ENCODE results near the gene TRIM10.

Gene TRIM10

DNA sequence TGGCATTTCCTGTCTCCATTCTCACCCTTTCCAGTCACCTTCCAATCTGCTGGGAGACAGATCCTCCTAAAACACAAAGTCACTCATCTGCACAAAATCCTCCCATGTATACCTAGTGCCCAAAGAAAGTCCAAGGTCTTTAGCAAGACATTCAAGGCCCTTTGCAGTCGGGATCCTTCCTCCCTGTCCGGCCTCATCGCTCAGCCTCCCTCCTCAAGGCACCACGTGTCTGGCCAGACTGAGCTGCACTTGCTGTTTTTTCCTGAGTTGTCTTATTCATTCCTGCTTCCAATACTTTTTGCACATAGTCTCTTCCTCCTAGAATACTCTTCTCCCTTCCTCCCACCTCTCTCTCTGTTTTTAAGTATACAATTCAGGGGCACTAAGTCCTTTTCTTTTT is 3.7 kb upstream of the TRIM10 start:
- no peaks in the 10 kb centered on the region for H3K4me1 Mint-ChIP-seq

DNA sequence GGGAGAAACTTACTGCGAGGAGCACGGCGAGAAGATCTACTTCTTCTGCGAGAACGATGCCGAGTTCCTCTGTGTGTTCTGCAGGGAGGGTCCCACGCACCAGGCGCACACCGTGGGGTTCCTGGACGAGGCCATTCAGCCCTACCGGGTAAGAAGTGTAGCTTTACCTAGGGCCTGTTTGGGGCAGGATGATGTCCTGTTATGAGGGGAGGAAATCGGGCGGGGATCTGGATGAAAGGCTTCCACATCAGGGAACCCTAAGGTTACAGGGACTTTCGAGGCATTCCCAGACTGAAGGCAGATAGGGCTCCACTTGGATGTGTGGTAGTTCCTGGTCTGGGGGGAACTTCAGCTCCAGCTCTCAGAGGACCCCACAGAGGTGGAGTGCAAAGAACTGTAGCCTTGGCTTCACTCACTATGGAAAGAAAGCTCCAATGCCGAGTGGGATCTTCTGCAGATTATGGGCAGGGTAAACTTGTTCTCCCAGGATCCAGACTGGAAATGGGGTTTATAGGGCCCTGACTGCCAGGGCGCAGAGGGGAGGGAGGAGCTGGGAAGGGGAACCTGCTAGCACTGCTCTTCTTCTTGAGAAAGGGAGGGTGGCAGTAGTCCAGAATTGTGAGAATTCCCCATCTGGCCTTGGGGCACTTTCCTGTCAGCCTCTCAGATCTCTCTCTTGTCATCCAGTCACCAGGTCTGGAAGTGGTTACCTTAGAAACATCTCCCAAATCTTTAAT is 3.1 kb upstream of the TRIM10 start:
- no peaks in the 10 kb centered on the region for H3K9me3 Mint-ChIP-seq
- H3K4me1 Mint-ChIP-seq: no peaks in the 10 kb centered on the region
- H3K27me3 Mint-ChIP-seq: peaks cover 30% of the 10 kb centered on the region
- DNase-seq (ENCODE audit: low spot score in 2 of 2): no peak
- ATAC-seq (ENCODE audit: low read depth): no peak
- no peak overlapping the region for H3K4me3 Mint-ChIP-seq
- H3K27ac Mint-ChIP-seq: no peak overlapping the region
- H3K36me3 Mint-ChIP-seq: no peaks in the 10 kb centered on the region

More for the DNA sequence above, 3.7 kb upstream of the TRIM10 start:
- ATAC-seq (ENCODE audit: low read depth) (no peak), DNase-seq (ENCODE audit: low spot score in 2 of 2) (no peak)
- Mint-ChIP-seq H3K9me3 (no peaks in the 10 kb centered on the region), H3K36me3 (no peaks in the 10 kb centered on the region), H3K4me3 (no peak overlapping the region), H3K27me3 (peaks cover 33% of the 10 kb centered on the region), H3K27ac (no peak overlapping the region)

DNA sequence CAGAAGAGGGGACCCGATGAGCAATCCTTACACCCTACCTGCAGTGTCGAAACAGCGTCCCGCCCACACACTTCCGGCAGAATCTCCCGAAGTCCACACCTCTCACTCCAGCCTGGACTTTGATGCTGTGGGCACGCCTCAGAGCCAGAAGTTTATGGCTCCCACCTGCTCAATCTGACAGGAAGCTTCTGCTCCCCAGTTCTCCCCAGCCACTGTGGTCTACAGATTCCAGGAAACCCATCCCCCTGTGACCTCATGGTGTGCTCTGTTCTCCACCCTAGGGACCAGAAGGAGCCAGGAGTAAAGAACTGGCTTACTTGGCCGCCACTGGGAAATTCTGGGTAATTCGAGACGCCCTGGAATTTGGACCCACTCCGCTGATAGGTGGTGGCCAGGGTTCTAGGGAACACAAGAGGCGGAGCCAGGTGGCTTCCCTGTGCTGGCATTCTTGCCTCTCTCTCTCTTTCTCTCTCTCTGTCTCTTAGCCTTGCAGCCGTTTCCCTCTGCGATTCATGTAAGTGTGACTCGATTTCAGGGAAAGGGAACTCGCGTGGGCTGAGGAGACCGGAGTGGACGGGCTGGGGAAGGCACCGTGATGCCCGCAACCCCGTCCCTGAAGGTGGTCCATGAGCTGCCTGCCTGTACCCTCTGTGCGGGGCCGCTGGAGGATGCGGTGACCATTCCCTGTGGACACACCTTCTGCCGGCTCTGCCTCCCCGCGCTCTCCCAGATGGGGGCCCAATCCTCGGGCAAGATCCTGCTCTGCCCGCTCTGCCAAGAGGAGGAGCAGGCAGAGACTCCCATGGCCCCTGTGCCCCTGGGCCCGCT is 2.3 kb upstream of the TRIM10 start, which contains the start of gene TRIM15:
Gene TRIM15, plus strand, starts transcription at position 457 of the 828 bp plus-strand sequence. Its CDS starts 139 bp downstream, at position 596.
- no peak within 1 kb of the TSS for H3K27ac Mint-ChIP-seq
- DNase-seq (ENCODE audit: low spot score in 2 of 2): no peak
- no peaks in the 10 kb centered on the region for H3K9me3 Mint-ChIP-seq
- H3K4me1 Mint-ChIP-seq: no peaks in the 10 kb centered on the region
- no peaks in the 10 kb centered on the region for H3K36me3 Mint-ChIP-seq
- no peak for ATAC-seq (ENCODE audit: low read depth)
- H3K4me3 Mint-ChIP-seq: no peak within 1 kb of the TSS
- peaks cover 27% of the 10 kb centered on the region for H3K27me3 Mint-ChIP-seq

DNA sequence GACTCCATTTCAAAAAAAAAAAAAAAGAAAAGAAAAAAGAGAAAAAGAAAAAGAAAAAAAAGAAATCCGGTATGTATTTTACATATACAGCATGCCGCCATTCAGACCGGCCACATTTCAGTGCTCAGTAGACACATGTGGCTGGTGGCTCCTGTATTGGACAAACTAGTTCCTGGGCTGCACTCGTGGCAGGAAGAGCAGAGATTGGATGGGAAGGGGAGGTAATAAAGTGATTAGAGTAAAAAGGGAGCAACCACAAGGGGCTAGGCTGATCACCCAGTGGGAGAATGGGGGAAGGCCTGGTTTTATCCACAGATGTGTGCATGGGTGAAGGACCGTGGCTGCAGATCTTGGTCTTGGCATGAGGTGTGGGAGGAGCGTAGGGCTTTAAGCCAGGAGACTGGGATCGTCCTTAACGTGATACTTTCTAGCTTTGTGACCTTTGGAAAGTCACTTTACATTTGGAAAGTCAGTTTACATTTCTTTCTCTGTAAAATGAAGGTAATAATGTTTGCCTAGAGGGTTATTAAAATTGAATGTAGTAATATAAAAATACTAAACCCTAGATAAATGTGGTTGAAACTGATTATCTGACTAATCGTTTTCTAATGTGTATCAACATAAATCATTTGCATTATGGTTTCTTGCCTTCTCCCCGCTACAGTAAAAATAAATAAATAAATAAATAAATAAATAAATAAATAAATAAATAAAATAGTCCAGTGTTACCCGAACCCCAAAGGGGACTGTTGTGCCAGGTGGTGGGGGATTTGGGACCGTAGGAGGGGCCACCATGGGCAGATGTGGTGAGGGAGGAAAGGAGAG is 1.5 kb upstream of the TRIM10 start:
- no peaks in the 10 kb centered on the region for H3K36me3 Mint-ChIP-seq
- H3K27me3 Mint-ChIP-seq: peaks cover 20% of the 10 kb centered on the region
- DNase-seq (ENCODE audit: low spot score in 2 of 2) (no peak), ATAC-seq (ENCODE audit: low read depth) (no peak)
- H3K27ac Mint-ChIP-seq: no peak overlapping the region
- no peak overlapping the region for H3K4me3 Mint-ChIP-seq
- H3K4me1 Mint-ChIP-seq: no peaks in the 10 kb centered on the region
- H3K9me3 Mint-ChIP-seq: no peaks in the 10 kb centered on the region

DNA sequence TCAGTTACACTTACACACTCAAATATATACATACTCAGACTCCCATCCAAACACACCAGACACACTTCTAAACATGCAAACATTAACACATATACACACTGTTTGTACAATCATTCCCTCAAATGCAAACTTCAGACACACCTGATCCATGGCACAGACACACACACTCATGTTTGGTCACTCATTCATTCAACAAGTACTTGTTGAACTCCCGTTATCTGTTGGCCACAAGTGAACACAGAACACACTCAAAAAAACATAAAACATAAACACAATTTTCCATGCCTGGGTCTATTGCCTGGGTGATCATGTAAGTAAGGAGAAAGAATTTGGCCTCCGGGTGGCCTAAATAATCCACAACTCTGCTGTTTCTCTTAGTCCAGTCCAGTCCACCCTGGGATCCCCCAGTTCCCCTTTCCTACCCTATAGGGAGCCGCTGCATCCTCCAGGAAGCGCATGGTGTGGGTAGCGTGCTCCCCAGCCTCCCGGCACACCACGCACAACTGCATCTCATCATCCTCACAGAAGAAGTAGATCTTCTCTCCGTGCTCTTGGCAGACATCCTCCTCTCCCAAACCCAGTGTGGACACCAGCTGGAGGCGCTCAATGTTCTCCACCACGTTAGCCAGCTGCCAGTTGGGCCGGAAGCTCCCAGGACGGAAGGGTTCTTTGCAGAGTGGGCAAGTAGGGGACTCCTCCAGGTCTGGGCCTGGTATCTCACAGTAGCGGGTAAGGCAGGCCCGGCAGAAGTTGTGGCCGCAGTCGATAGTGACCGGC is 815 bp downstream of the TRIM10 start:
- Mint-ChIP-seq H3K36me3 (no peaks in the 10 kb centered on the region), H3K4me3 (no peak overlapping the region), H3K9me3 (no peaks in the 10 kb centered on the region), H3K27ac (no peak overlapping the region), H3K4me1 (no peaks in the 10 kb centered on the region), H3K27me3 (peaks cover 14% of the 10 kb centered on the region)
- ATAC-seq (ENCODE audit: low read depth) (no peak), DNase-seq (ENCODE audit: low spot score in 2 of 2) (no peak)

DNA sequence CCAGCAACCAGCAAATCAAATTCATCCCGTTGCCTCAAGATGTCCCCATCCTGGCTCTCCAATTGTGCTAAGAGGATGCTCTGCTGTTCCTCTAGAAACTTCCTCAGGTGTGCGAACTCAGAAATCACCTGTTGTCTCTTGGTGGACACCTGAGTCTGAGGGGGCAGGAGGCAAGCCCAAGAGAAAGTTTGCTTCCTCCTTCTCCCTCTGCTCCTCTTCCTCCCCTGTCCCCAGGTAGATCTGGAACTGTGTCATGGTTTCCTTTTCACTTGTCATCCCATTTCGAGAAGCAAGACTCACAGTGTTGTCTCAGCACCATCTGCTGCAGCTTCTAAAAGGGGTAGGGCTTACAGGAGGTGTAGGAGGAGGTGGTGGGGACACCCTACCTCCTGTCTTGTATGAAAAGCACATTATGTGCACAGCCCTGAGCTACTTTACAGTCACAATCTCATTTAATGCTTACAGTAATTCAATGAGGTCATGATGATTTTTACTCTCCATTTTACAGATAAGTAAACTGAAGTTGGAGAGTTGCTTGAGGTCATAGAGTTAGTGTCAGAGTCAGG is 2.5 kb downstream of the TRIM10 start:
- Mint-ChIP-seq H3K4me3 (no peak overlapping the region), H3K4me1 (no peaks in the 10 kb centered on the region), H3K36me3 (no peaks in the 10 kb centered on the region), H3K9me3 (no peaks in the 10 kb centered on the region), H3K27ac (no peak overlapping the region), H3K27me3 (peaks cover 14% of the 10 kb centered on the region)
- ATAC-seq (ENCODE audit: low read depth): no peak
- no peak for DNase-seq (ENCODE audit: low spot score in 2 of 2)

DNA sequence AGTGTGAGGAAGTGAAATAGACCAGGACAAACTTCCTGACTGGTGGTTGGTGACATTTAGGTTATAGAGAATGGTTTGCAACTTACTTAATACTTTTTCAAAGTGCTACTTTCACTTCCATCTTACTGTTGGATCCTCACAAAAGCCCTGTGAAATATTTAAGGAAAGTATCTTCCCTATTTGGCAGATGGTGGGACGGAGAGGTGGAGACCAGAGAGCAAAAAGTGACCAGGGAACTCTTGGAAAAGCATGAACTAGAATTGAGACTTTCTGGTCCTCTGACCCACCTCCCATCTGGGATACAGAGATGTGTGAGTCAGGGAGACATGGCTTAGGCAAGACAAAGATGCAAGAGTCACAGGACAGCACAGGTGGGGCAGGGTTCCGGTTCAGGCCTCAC is 3.0 kb downstream of the TRIM10 start:
- Mint-ChIP-seq H3K27ac (no peak overlapping the region), H3K4me3 (no peak overlapping the region), H3K9me3 (no peaks in the 10 kb centered on the region), H3K36me3 (no peaks in the 10 kb centered on the region), H3K4me1 (no peaks in the 10 kb centered on the region), H3K27me3 (peaks cover 16% of the 10 kb centered on the region)
- no peak for DNase-seq (ENCODE audit: low spot score in 2 of 2)
- ATAC-seq (ENCODE audit: low read depth): no peak

DNA sequence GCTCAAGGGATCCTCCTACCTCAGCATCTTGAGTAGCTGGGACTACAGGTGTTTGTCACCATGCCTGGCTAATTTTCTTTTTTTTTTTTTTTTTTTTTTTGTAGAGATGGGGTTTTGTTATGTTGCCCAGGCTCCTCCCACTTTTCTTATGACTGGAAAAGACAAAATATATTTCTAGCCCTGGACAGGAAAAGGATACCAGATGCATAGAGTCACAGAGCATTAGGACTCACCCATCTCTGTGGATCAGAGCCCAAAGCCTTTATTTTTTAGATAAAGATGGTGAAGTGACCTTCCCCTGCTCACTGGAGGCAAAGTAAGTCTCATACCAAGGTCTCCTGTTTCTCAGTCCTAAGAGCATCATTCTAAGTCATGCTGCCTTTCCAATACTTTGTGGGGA is 3.4 kb downstream of the TRIM10 start:
- H3K4me3 Mint-ChIP-seq: no peak overlapping the region
- no peaks in the 10 kb centered on the region for H3K36me3 Mint-ChIP-seq
- H3K27me3 Mint-ChIP-seq: peaks cover 17% of the 10 kb centered on the region
- no peaks in the 10 kb centered on the region for H3K9me3 Mint-ChIP-seq
- no peak for DNase-seq (ENCODE audit: low spot score in 2 of 2)
- H3K4me1 Mint-ChIP-seq: no peaks in the 10 kb centered on the region
- H3K27ac Mint-ChIP-seq: no peak overlapping the region
- no peak for ATAC-seq (ENCODE audit: low read depth)

DNA sequence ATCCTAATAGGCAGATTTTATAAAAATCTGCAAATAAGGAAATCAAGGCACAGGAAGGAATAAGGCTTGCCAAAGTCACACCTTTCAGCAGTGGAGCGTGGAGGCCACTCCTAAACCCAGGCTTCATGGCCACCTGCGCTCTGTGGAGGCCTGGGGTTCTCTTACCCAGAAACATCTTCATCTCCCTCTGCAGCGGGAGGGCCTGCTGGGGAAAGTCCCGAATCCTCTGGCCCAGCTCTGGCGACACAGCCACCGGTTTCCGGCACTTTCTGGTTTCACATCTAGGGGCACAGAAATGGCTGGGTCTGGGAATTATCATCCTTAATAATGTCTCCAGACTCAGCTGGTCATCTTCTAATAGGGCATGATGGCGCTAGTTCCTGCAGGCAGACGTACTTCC is 4.2 kb downstream of the TRIM10 start:
- DNase-seq (ENCODE audit: low spot score in 2 of 2) (no peak), ATAC-seq (ENCODE audit: low read depth) (no peak)
- Mint-ChIP-seq H3K36me3 (no peaks in the 10 kb centered on the region), H3K27me3 (peaks cover 14% of the 10 kb centered on the region), H3K27ac (no peak overlapping the region), H3K4me3 (no peak overlapping the region), H3K4me1 (no peaks in the 10 kb centered on the region), H3K9me3 (no peaks in the 10 kb centered on the region)

DNA sequence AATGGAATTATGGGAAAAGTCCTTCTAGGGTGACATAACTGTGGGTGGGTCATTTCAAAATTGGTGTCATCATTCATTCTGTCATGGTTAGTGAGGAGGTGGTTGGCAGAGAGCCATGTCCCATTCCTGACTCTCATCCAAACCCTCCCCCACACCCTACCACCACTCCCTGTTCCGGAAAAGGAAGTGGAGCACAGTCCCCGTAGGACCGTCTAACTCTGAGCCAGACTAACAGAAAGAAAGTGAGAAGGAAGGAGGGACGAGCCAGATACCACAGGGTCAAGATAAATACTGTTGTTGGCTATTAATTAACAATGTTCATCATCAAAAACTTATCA is 4.8 kb downstream of the TRIM10 start:
- Mint-ChIP-seq H3K27ac (no peak overlapping the region), H3K4me1 (no peaks in the 10 kb centered on the region), H3K4me3 (no peak overlapping the region), H3K9me3 (no peaks in the 10 kb centered on the region), H3K27me3 (peaks cover 14% of the 10 kb centered on the region), H3K36me3 (no peaks in the 10 kb centered on the region)
- DNase-seq (ENCODE audit: low spot score in 2 of 2): no peak
- no peak for ATAC-seq (ENCODE audit: low read depth)

DNA sequence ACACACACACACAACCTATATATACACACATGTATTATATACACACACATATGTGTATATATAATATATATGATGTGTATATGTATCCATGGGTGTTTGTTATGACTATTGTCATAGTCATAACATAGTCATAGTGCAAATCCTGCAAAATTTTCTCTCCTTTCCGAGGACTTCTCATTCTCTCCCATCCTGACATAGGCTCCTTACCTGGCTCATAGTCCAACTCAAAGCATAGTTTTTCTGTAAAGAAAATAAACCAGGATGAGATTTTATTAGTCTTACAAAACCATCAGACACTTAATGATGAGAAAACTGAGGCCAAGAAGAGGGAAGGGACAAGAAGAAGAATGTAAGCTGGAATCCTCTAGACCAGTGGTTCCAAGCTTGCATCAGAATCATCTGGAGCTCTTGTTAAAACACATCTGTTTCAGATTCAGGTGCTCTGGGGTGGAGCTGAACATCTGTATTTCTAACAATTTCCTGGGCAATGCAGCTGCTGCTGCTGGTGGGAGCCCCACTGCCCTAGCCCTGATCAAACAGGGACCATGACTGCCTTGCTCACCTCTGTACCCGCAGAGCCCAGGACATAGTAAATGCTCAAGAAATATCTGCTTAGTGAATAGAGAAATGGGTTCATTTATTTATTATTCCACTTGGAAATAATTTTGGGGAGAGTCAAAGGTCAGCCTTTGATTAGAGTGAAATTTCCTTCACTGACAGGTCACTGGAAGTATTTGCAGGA is 5.3 kb downstream of the TRIM10 start:
- ATAC-seq (ENCODE audit: low read depth): no peak
- H3K4me1 Mint-ChIP-seq: no peaks in the 10 kb centered on the region
- no peak overlapping the region for H3K4me3 Mint-ChIP-seq

DNA sequence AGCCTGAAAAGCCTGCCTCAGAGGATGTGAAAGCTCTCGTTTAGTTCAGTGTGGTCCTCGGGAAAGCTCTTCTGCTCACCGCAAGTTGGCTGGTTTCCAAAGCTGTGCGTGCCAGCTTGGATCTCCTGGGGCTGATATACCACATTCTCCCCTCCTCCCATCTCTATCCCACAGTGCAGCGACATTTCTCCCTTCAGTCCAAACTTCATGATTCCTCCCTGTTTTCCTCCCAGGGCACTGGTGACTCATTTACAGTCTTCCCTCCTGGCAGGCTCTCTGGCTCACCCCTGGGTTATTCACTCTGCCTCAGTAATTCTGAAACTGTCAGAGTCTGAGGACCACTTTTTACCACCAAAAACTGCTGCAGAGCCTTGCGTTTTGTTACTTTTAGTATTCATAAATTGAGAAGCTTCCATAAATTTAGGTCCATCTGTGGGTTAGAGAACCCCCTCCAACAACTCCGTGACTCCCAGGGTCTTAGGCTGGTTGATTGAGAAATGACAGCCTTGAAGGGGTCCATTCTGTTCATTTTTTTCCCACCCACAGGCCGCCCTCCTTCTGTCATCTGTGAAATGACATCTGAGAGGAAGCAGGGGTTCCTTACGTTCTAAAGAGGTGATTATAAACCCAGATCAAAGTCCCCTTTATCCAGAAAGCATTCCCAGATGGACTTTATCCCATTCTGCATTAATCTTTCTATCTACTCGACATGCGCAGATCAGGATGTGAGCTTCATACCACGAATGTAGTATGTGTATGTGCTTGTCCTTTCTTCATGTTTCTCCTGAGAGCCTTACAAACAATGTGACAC is 6.1 kb downstream of the TRIM10 start:
- peaks cover 19% of the 10 kb centered on the region for H3K27me3 Mint-ChIP-seq
- no peak overlapping the region for H3K27ac Mint-ChIP-seq
- H3K36me3 Mint-ChIP-seq: no peaks in the 10 kb centered on the region
- H3K4me3 Mint-ChIP-seq: no peak overlapping the region
- no peak for ATAC-seq (ENCODE audit: low read depth)
- DNase-seq (ENCODE audit: low spot score in 2 of 2): no peak
- H3K9me3 Mint-ChIP-seq: no peaks in the 10 kb centered on the region
- H3K4me1 Mint-ChIP-seq: no peaks in the 10 kb centered on the region

More for the DNA sequence above, 5.3 kb downstream of the TRIM10 start:
- peaks cover 14% of the 10 kb centered on the region for H3K27me3 Mint-ChIP-seq
- no peaks in the 10 kb centered on the region for H3K9me3 Mint-ChIP-seq
- no peak overlapping the region for H3K27ac Mint-ChIP-seq
- H3K36me3 Mint-ChIP-seq: no peaks in the 10 kb centered on the region
- no peak for DNase-seq (ENCODE audit: low spot score in 2 of 2)

All from memory B cell (primary cell).